GM19193 (cell line): ENCODE measurements around the gene MAP3K20.

ENCODE experiments used
- POLR2A ChIP-seq: IDR thresholded peaks from 4 replicates; pipeline ENCODE4 v1.6.1; 2011; ENCODE audit not compliant: insufficient read depth, insufficient read length; ENCODE audit errors: extremely low read depth

MAP3K20 gene

GRCh38 chr2:173300458-173300857 is 224.8 kb downstream of the MAP3K20 start:
- no peak for TF ChIP-seq POLR2A

DNA sequence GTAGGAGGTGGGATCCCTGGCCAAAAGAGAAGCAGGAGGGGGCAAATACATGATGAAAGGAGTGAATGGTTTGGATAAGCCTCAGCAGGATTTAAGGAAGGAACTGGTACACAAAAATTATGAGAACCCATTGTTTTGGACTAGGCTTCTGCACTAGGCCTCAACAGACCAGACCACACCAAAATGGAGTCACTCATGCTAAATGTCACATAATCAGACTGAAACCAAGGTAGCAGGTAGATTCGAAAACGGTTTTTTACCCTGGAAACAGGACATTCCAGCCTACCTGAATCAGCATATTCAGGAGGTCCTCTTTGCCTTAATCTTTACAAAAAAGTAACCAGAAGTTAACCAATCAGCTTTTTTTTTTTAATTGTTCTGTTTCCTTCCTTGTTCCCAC is 229.7 kb downstream of the MAP3K20 start:
- no peak for TF ChIP-seq POLR2A

DNA sequence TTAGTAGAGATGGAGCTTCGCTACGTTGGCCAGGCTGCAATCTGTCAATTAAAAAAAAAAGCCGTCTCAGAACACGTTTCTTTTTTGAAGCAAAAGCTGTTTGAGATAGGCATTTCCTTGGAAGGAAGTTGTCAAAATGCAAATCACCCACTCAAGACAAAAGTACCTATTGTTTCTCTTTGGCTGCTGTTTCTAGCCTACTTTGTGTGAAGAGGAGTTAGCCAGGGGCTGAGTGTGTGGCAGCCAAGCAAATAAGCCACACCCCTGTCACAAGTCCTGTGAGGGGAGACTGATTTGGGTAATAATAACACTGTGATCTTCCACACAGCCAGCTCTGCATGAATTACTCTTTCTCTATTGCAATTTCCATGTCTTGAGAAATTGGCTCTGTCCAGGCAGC is 231.6 kb downstream of the MAP3K20 start:
- no peak for TF ChIP-seq POLR2A

DNA sequence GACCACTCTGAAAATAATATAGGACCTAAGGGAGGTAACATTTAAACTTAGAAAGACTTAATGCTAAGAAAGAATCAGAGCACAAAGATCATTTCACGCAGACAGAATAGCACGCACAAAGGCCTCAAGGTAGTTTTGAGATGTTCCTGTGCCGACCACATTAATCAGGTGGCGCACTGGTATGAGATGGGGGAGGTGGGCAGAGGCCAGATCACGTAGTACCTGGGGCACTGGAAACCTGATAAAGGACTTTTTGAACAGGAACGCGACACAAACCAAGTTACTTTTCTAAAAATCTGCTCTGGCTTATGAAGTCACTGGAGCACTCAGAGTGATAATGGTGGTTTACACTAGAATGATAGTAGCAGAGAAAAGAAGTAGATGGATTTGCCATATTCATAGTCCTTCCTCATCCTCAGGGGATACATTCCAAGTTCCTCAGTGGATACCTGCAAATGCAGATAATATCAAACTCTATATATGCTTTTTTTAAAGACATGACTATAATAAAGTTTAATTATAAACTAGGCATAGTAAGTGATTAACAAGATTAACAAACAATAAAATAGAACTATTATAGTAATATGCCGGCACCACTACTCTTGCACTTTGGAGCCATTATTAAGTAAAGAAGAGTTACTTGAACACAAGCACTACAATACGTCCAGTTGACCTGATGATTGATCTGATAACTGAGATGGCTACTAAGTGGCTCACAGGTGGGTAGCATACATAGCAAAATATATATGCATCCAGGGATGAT is 236.4 kb downstream of the MAP3K20 start:
- TF ChIP-seq POLR2A: no peak
